ENCODE data around the gene TMEM143.

GRCh38 chr19:48397263-48398101, 33.7 kb upstream of the TMEM143 start:
- TF ChIP-seq CTCF (IDR thresholded peaks at IDR 0.05) (no peak), POLR2A (IDR thresholded peaks at IDR 0.05) (no peak)
